Activated T-helper 1 cell treated with Interleukin-2 at 50 U/mL for 16 hours (primary cell): ENCODE data around the gene ZBTB12.

Source experiments
- DNase-seq: peaks from one replicate; pipeline ENCODE4 v3.0.0-alpha.2; 2020; ENCODE audit warnings: low read depth

ZBTB12 gene

DNA sequence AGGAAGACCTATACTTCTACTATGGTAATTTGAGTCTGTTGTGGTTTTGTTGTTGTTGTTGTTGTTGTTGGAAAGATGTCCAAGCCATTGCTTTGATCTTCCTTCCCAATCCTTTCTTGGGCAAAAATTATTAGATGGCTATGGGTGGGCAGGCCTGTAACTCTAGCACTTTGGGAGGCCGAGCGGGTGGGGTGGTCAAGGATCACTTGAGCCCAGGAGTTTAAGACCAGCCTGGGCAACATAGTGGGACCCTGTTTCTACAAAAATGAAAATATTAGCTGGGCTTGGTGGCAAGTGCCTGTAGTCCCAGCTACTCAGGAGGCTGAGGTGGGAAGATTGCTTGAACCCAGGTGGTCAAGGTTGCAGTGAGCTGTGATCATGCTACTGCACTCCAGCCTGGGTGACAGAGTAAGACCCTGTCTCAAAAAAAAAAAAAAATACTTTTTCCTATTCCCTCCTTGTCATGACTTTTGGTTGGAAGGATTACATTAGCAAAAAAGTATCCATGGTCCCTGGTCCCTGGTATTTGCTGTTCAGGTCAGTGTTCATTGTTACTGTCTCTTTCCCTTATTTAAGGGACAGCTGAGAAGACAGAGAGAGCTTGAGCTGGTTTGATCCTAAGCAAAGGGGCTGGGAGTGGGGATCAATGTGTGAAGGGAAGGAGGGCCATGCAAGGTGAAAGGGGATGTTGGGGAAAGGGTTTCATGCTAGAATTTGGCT, 51.0 kb downstream of the ZBTB12 start:
- no peak for DNase-seq
